Right renal cortex interstitium (tissue), 3 donors: ENCODE results near the gene LRP4. TPM values are rescaled to one million over a fixed set of nuclear protein-coding genes. Genes with fewer than 3 reads are reported as not detected.
A peak's percentile ranks its signal among the peaks of the same experiment; 100 is the strongest.

Source experiments
- DNase-seq, 3 donors: peaks; one replicate each; pipeline ENCODE4 v3.0.0-alpha.2; 2013; ENCODE audit warnings: low read depth in 3 of 3, low spot score in 2 of 3
- polyA plus RNA-seq, 3 donors: library from polyadenylated mRNA; unstranded; fragments of 120-200 nt; gene quantifications; one replicate each; pipeline ENCODE4 v1.2.1, GENCODE V29; 2013; ENCODE audit not compliant: insufficient read length in 3 of 3

The LRP4 gene
- polyA plus RNA-seq, 3 donors = 26.4 to 29.5 (median 28.6) TPM

- DNase-seq = no peak
These were observed 23.4 kb downstream of the LRP4 start for GRCh38 chr11:46894961-46895360.

GRCh38 chr11:46894506-46894905 lies 23.8 kb downstream of the LRP4 start:
- no peak for DNase-seq

- DNase-seq = no peak
These were observed 25.5 kb downstream of the LRP4 start for GRCh38 chr11:46892838-46893237.

- no peak for DNase-seq
These were observed 26.2 kb downstream of the LRP4 start for GRCh38 chr11:46892109-46892508.

- DNase-seq = no peak
These were observed 27.7 kb downstream of the LRP4 start for GRCh38 chr11:46890665-46891064.

GRCh38 chr11:46889689-46890475 lies 28.5 kb downstream of the LRP4 start:
- peak in 2 of 3 donors; percentile 48 to 54 for DNase-seq

GRCh38 chr11:46889251-46889650 lies 29.1 kb downstream of the LRP4 start:
- no peak for DNase-seq

GRCh38 chr11:46888636-46889035 lies 29.7 kb downstream of the LRP4 start:
- DNase-seq = no peak

- DNase-seq = no peak
These were observed 32.1 kb downstream of the LRP4 start for GRCh38 chr11:46886211-46886610.

- DNase-seq = no peak
These were observed 39.2 kb downstream of the LRP4 start for GRCh38 chr11:46879056-46879585.

GRCh38 chr11:46877580-46877979 lies 40.8 kb downstream of the LRP4 start:
- no peak for DNase-seq

- no peak for DNase-seq
These were observed 41.9 kb downstream of the LRP4 start for GRCh38 chr11:46876471-46876870.

- DNase-seq = no peak
These were observed 43.8 kb downstream of the LRP4 start for GRCh38 chr11:46874586-46874985.

- DNase-seq = no peak
These were observed 49.4 kb downstream of the LRP4 start for GRCh38 chr11:46868912-46869311.

GRCh38 chr11:46865340-46865739 lies 53.0 kb downstream of the LRP4 start:
- DNase-seq = no peak

GRCh38 chr11:46860218-46860617 lies 58.1 kb downstream of the LRP4 start:
- DNase-seq = no peak

GRCh38 chr11:46858920-46859546 lies 59.3 kb downstream of the LRP4 start:
- no peak for DNase-seq

- DNase-seq = no peak
These were observed 60.7 kb downstream of the LRP4 start for GRCh38 chr11:46857666-46858065.

GRCh38 chr11:46856605-46857343 lies 61.6 kb downstream of the LRP4 start:
- no peak for DNase-seq

- DNase-seq = no peak
These were observed 62.5 kb downstream of the LRP4 start for GRCh38 chr11:46855863-46856262.

- no peak for DNase-seq
These were observed 63.2 kb downstream of the LRP4 start for GRCh38 chr11:46855167-46855566.
